ENCODE results near the gene SLC1A3. TPM values are rescaled to one million over a fixed set of nuclear protein-coding genes. Genes with fewer than 3 reads are reported as not detected.

Gene SLC1A3
- total RNA-seq, 1 donor from 2014 or later, result 0.82 TPM

DNA sequence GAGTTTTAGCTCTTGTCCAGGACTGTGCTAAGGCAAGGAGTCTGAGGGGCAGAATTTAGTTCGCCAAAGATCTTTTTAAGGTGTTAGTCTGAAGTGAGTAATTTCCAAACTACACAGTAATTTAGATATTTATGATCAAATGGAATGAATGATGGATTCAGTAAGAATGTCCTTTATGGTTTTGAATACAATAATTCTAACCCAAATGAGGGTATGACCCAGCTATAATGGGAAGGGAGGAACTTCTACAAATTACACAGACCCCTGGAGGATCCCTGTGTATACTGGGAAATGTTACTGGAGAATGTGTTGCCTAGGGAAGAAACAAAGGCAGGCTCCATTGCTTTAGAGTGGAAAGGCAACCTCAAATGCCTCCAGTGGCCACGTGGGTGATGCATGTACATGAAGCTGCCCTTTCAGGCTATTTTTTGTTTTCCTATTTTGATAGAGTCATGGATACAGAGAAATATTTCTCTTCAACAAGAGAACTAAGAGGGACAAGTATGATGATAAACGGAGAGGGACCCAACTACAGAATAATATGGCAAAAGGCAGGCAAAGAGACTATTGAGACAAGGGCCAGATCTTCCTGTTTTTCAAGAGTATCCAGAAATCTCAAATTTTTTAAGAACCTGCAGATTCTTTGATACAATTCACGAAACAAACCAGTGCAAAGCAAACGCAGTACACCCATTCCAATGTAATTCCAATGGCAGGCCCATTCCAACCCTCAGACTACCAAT, 25.4 kb downstream of the SLC1A3 start:
- no peak for DNase-seq
- Mint-ChIP-seq H3K36me3 (ENCODE audit: low read depth) (no peaks in the 10 kb centered on the region), H3K4me1 (no peaks in the 10 kb centered on the region), H3K9me3 (no peaks in the 10 kb centered on the region), H3K27ac (no peak overlapping the region), H3K27me3 (peaks cover 10% of the 10 kb centered on the region), H3K4me3 (no peak overlapping the region)
- ATAC-seq (ENCODE audit: low read depth), result no peak
- ChIA-PET POLR2A (no interaction called here), CTCF (no interaction called here)
- TF ChIP-seq, protein P1, sequence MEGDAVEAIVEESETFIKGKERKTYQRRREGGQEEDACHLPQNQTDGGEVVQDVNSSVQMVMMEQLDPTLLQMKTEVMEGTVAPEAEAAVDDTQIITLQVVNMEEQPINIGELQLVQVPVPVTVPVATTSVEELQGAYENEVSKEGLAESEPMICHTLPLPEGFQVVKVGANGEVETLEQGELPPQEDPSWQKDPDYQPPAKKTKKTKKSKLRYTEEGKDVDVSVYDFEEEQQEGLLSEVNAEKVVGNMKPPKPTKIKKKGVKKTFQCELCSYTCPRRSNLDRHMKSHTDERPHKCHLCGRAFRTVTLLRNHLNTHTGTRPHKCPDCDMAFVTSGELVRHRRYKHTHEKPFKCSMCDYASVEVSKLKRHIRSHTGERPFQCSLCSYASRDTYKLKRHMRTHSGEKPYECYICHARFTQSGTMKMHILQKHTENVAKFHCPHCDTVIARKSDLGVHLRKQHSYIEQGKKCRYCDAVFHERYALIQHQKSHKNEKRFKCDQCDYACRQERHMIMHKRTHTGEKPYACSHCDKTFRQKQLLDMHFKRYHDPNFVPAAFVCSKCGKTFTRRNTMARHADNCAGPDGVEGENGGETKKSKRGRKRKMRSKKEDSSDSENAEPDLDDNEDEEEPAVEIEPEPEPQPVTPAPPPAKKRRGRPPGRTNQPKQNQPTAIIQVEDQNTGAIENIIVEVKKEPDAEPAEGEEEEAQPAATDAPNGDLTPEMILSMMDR (IDR thresholded peaks at IDR 0.05), result no peak
- intact Hi-C loops (cut with micrococcal nuclease), result no loop called here

DNA sequence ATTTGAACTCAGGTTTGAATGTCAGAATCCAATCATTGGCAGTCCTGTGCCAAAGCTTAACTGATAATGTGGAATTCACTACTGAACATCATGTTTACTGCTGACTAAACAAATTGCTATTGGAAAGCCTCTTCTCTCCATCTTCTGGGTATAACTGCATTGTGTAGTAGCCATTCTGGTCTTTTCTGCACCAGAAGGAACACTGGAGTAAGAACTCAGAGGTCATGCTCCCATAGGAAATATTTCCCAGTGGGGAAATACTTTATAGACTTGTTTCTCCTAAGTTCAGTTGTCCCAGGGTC, 25.9 kb downstream of the SLC1A3 start:
- Mint-ChIP-seq H3K36me3 (ENCODE audit: low read depth) (no peaks in the 10 kb centered on the region), H3K27me3 (peaks cover 10% of the 10 kb centered on the region), H3K9me3 (no peaks in the 10 kb centered on the region), H3K27ac (no peak overlapping the region), H3K4me3 (no peak overlapping the region), H3K4me1 (no peaks in the 10 kb centered on the region)
- DNase-seq (no peak), ATAC-seq (ENCODE audit: low read depth) (no peak)
- intact Hi-C loops (cut with micrococcal nuclease), result no loop called here
- POLR2A ChIA-PET, result no interaction called here
- CTCF ChIA-PET, result no interaction called here
- TF ChIP-seq, protein P1 (IDR thresholded peaks at IDR 0.05), result no peak

DNA sequence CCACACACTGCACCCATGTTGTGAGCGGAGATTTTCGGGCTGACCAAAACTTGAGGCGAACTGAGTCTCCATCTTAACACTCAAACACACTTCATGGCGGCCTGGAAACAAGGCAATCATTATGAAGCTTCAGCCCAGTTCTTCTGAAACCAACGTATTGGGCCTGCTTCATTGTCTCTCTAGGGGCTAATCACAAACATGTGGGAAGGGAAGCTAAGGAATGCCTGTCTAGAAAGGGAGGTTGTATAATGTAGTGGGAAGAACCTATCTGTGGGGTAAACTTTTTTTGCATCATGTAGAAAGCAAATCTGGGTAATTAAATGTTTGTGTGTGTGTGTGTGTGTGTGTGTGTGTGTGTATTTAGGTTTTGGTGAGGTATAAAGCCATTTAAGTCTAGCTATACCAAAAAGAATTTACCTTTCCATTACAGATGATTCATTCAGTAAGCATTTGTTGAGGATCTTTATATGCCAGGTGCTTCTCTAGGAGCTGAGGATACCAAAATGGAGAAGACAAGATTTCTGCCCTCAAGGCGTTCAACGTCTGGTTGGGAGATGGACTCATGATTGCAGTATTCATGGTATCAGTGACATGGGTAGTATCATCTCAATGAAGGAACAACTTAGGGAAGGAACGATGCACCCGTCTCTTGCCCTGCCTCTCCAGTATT, 29.4 kb downstream of the SLC1A3 start:
- TF ChIP-seq, protein P1 (IDR thresholded peaks at IDR 0.05), result no peak
- ATAC-seq (ENCODE audit: low read depth), result no peak
- Mint-ChIP-seq H3K36me3 (ENCODE audit: low read depth) (no peaks in the 10 kb centered on the region), H3K27ac (no peak overlapping the region), H3K9me3 (no peaks in the 10 kb centered on the region), H3K27me3 (peaks cover 14% of the 10 kb centered on the region), H3K4me1 (no peaks in the 10 kb centered on the region), H3K4me3 (no peak overlapping the region)
- ChIA-PET CTCF (no interaction called here), POLR2A (no interaction called here)
- intact Hi-C loops (cut with micrococcal nuclease), result no loop called here
- no peak for DNase-seq

DNA sequence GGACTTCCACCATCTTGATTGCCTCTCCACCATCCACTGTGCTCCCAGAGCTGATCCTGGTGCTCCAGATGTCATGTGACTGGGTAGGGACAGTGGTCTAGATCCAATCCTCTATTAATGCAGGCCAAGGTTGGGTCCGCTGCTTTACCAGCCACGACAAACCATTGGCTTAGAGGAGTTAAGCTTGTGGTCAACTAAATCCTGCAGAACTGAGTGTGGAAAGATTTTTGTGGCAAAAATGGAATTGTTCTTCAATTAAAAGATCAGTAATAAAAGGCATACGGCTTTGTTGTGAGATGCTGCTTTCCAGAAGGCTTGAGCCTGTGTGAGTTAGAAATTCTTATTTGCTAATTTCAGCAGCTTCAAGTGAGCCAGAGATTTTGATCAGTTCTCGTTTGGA, 30.7 kb downstream of the SLC1A3 start:
- ChIA-PET POLR2A (no interaction called here), CTCF (no interaction called here)
- H3K36me3 Mint-ChIP-seq (ENCODE audit: low read depth), result no peaks in the 10 kb centered on the region
- no peaks in the 10 kb centered on the region for H3K9me3 Mint-ChIP-seq
- TF ChIP-seq, protein P1 (IDR thresholded peaks at IDR 0.05), result no peak
- H3K27me3 Mint-ChIP-seq, result peaks cover 15% of the 10 kb centered on the region
- DNase-seq (no peak), ATAC-seq (ENCODE audit: low read depth) (no peak)
- H3K4me1 Mint-ChIP-seq, result no peaks in the 10 kb centered on the region
- H3K27ac Mint-ChIP-seq, result no peak overlapping the region
- intact Hi-C loops (cut with micrococcal nuclease), result no loop called here
- no peak overlapping the region for H3K4me3 Mint-ChIP-seq

DNA sequence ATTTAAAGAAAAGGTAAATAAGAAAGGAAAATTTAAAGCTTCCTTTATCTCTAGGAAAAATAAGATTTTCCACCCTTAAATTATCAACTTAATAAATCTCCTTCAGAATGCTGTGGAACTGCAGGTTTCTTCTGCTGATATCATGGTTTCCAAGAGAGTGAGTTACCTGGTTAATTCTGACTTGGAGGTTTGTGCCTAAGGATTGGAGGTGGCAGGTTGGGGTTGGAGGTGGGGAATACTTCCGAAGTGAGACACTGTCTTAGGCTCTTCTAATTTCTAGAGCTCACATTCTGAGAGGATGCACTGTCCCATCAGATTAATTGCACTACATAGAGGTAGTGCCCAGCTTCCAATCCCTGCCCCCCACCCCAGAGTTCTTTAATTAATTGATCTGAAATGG, 31.1 kb downstream of the SLC1A3 start:
- ChIA-PET CTCF (no interaction called here), POLR2A (no interaction called here)
- Mint-ChIP-seq H3K4me3 (no peak overlapping the region), H3K36me3 (ENCODE audit: low read depth) (no peaks in the 10 kb centered on the region), H3K27me3 (peaks cover 16% of the 10 kb centered on the region), H3K27ac (no peak overlapping the region), H3K9me3 (no peaks in the 10 kb centered on the region), H3K4me1 (no peaks in the 10 kb centered on the region)
- ATAC-seq (ENCODE audit: low read depth) (no peak), DNase-seq (no peak)
- intact Hi-C loops (cut with micrococcal nuclease), result no loop called here
- TF ChIP-seq, protein P1 (IDR thresholded peaks at IDR 0.05), result no peak
